Measurements from ENCODE around the gene ING1.
A peak's percentile ranks its signal among the peaks of the same experiment; 100 is the strongest.
"Not testable (repeated sequence)": the region's sequence is repeated elsewhere in the genome, so short reads cannot be mapped to it uniquely, and the experiment has no call there.

ING1 gene

GRCh38 chr13:110713642-110713952, at the start of gene ING1:
Gene ING1 (plus strand): TSS chr13:110713700. CDS start chr13:110714150, 450 bp downstream.
- Histone ChIP-seq H3K27ac (ENCODE audit: low read depth, low read length) (peak within 1 kb of the TSS; percentile 99), H3K4me3 (ENCODE audit: low read depth in 1 of 2, low read length in 2 of 2) (peak within 1 kb of the TSS; percentile 89 to 96), H3K36me3 (ENCODE audit: insufficient read depth, low read length) (no peaks in the 10 kb centered on the region), H3K27me3 (ENCODE audit: control insufficient read depth in 1 of 2, insufficient read depth in 2 of 2, low read length in 2 of 2) (no peaks in the 10 kb centered on the region), H3K4me1 (ENCODE audit: insufficient read depth, low read length) (peaks cover 21% of the 10 kb centered on the region), H3K9me3 (ENCODE audit: low read length) (no peaks in the 10 kb centered on the region), H3K9ac (ENCODE audit: low read length) (peak within 1 kb of the TSS; percentile 97)

GRCh38 chr13:110664041-110664440, 49.5 kb upstream of the ING1 start:
- Histone ChIP-seq H3K27me3 (ENCODE audit: control insufficient read depth in 1 of 2, insufficient read depth in 2 of 2, low read length in 2 of 2) (no peaks in the 10 kb centered on the region), H3K9me3 (ENCODE audit: low read length) (no peaks in the 10 kb centered on the region), H3K4me3 (ENCODE audit: low read depth in 1 of 2, low read length in 2 of 2) (no peak overlapping the region), H3K4me1 (ENCODE audit: insufficient read depth, low read length) (no peaks in the 10 kb centered on the region), H3K27ac (ENCODE audit: low read depth, low read length) (no peak overlapping the region), H3K36me3 (ENCODE audit: insufficient read depth, low read length) (peaks cover 74% of the 10 kb centered on the region), H3K9ac (ENCODE audit: low read length) (no peak overlapping the region)

- no peaks in the 10 kb centered on the region for H3K27me3 ChIP-seq (ENCODE audit: control insufficient read depth in 1 of 2, insufficient read depth in 2 of 2, low read length in 2 of 2)
- no peak overlapping the region for H3K27ac ChIP-seq (ENCODE audit: low read depth, low read length)
- no peak overlapping the region for H3K9ac ChIP-seq (ENCODE audit: low read length)
- no peak overlapping the region for H3K4me3 ChIP-seq (ENCODE audit: low read depth in 1 of 2, low read length in 2 of 2)
- no peaks in the 10 kb centered on the region for H3K9me3 ChIP-seq (ENCODE audit: low read length)
- no peaks in the 10 kb centered on the region for H3K4me1 ChIP-seq (ENCODE audit: insufficient read depth, low read length)
- H3K36me3 ChIP-seq (ENCODE audit: insufficient read depth, low read length), result peaks cover 71% of the 10 kb centered on the region
Observed at GRCh38 chr13:110664673-110665072, 48.8 kb upstream of the ING1 start.

- H3K4me3 ChIP-seq (ENCODE audit: low read depth in 1 of 2, low read length in 2 of 2), result no peak overlapping the region
- H3K9me3 ChIP-seq (ENCODE audit: low read length), result no peaks in the 10 kb centered on the region
- no peaks in the 10 kb centered on the region for H3K27me3 ChIP-seq (ENCODE audit: control insufficient read depth in 1 of 2, insufficient read depth in 2 of 2, low read length in 2 of 2)
- H3K9ac ChIP-seq (ENCODE audit: low read length), result no peak overlapping the region
- H3K27ac ChIP-seq (ENCODE audit: low read depth, low read length), result no peak overlapping the region
- peaks cover 66% of the 10 kb centered on the region for H3K36me3 ChIP-seq (ENCODE audit: insufficient read depth, low read length)
- H3K4me1 ChIP-seq (ENCODE audit: insufficient read depth, low read length), result no peaks in the 10 kb centered on the region
Observed at GRCh38 chr13:110665491-110666254, 47.8 kb upstream of the ING1 start.

GRCh38 chr13:110666255-110666533, 47.3 kb upstream of the ING1 start:
- Histone ChIP-seq H3K27me3 (ENCODE audit: control insufficient read depth in 1 of 2, insufficient read depth in 2 of 2, low read length in 2 of 2) (no peaks in the 10 kb centered on the region), H3K9me3 (ENCODE audit: low read length) (no peaks in the 10 kb centered on the region), H3K4me3 (ENCODE audit: low read depth in 1 of 2, low read length in 2 of 2) (no peak overlapping the region), H3K9ac (ENCODE audit: low read length) (no peak overlapping the region), H3K4me1 (ENCODE audit: insufficient read depth, low read length) (no peaks in the 10 kb centered on the region), H3K36me3 (ENCODE audit: insufficient read depth, low read length) (peaks cover 63% of the 10 kb centered on the region), H3K27ac (ENCODE audit: low read depth, low read length) (no peak overlapping the region)

GRCh38 chr13:110669036-110669435, 44.5 kb upstream of the ING1 start:
- H3K27ac ChIP-seq (ENCODE audit: low read depth, low read length), result no peak overlapping the region
- H3K27me3 ChIP-seq (ENCODE audit: control insufficient read depth in 1 of 2, insufficient read depth in 2 of 2, low read length in 2 of 2), result no peaks in the 10 kb centered on the region
- peaks cover 38% of the 10 kb centered on the region for H3K36me3 ChIP-seq (ENCODE audit: insufficient read depth, low read length)
- no peaks in the 10 kb centered on the region for H3K9me3 ChIP-seq (ENCODE audit: low read length)
- no peak overlapping the region for H3K4me3 ChIP-seq (ENCODE audit: low read depth in 1 of 2, low read length in 2 of 2)
- H3K9ac ChIP-seq (ENCODE audit: low read length), result no peak overlapping the region
- H3K4me1 ChIP-seq (ENCODE audit: insufficient read depth, low read length), result no peaks in the 10 kb centered on the region

- H3K4me1 ChIP-seq (ENCODE audit: insufficient read depth, low read length); H3K9me3 ChIP-seq (ENCODE audit: low read length); H3K4me3 ChIP-seq (ENCODE audit: low read depth in 1 of 2, low read length in 2 of 2); H3K27me3 ChIP-seq (ENCODE audit: control insufficient read depth in 1 of 2, insufficient read depth in 2 of 2, low read length in 2 of 2); H3K27ac ChIP-seq (ENCODE audit: low read depth, low read length); H3K9ac ChIP-seq (ENCODE audit: low read length): not testable (repeated sequence)
- peaks cover 33% of the 10 kb centered on the region for H3K36me3 ChIP-seq (ENCODE audit: insufficient read depth, low read length)
Observed at GRCh38 chr13:110669814-110670213, 43.7 kb upstream of the ING1 start.

- Histone ChIP-seq H3K27me3 (ENCODE audit: control insufficient read depth in 1 of 2, insufficient read depth in 2 of 2, low read length in 2 of 2) (no peaks in the 10 kb centered on the region), H3K4me3 (ENCODE audit: low read depth in 1 of 2, low read length in 2 of 2) (no peak overlapping the region), H3K36me3 (ENCODE audit: insufficient read depth, low read length) (peaks cover 37% of the 10 kb centered on the region), H3K4me1 (ENCODE audit: insufficient read depth, low read length) (no peaks in the 10 kb centered on the region), H3K27ac (ENCODE audit: low read depth, low read length) (no peak overlapping the region), H3K9me3 (ENCODE audit: low read length) (no peaks in the 10 kb centered on the region), H3K9ac (ENCODE audit: low read length) (no peak overlapping the region)
Observed at GRCh38 chr13:110676595-110677587, 36.6 kb upstream of the ING1 start.

GRCh38 chr13:110677731-110678545, 35.6 kb upstream of the ING1 start:
- H3K36me3 ChIP-seq (ENCODE audit: insufficient read depth, low read length), result peaks cover 46% of the 10 kb centered on the region

GRCh38 chr13:110680852-110681251, 32.6 kb upstream of the ING1 start:
- H3K27ac ChIP-seq (ENCODE audit: low read depth, low read length), result no peak overlapping the region
- H3K9ac ChIP-seq (ENCODE audit: low read length), result no peak overlapping the region
- no peaks in the 10 kb centered on the region for H3K27me3 ChIP-seq (ENCODE audit: control insufficient read depth in 1 of 2, insufficient read depth in 2 of 2, low read length in 2 of 2)
- peaks cover 46% of the 10 kb centered on the region for H3K36me3 ChIP-seq (ENCODE audit: insufficient read depth, low read length)
- no peak overlapping the region for H3K4me3 ChIP-seq (ENCODE audit: low read depth in 1 of 2, low read length in 2 of 2)
- no peaks in the 10 kb centered on the region for H3K9me3 ChIP-seq (ENCODE audit: low read length)
- peaks cover 14% of the 10 kb centered on the region for H3K4me1 ChIP-seq (ENCODE audit: insufficient read depth, low read length)

More at GRCh38 chr13:110677731-110678545, 35.6 kb upstream of the ING1 start:
- no peak overlapping the region for H3K27ac ChIP-seq (ENCODE audit: low read depth, low read length)
- no peak overlapping the region for H3K4me3 ChIP-seq (ENCODE audit: low read depth in 1 of 2, low read length in 2 of 2)
- H3K9me3 ChIP-seq (ENCODE audit: low read length), result no peaks in the 10 kb centered on the region
- no peaks in the 10 kb centered on the region for H3K4me1 ChIP-seq (ENCODE audit: insufficient read depth, low read length)
- H3K27me3 ChIP-seq (ENCODE audit: control insufficient read depth in 1 of 2, insufficient read depth in 2 of 2, low read length in 2 of 2), result no peaks in the 10 kb centered on the region
- H3K9ac ChIP-seq (ENCODE audit: low read length), result no peak overlapping the region

- peaks cover 14% of the 10 kb centered on the region for H3K4me1 ChIP-seq (ENCODE audit: insufficient read depth, low read length)
- no peak overlapping the region for H3K27ac ChIP-seq (ENCODE audit: low read depth, low read length)
- no peak overlapping the region for H3K9ac ChIP-seq (ENCODE audit: low read length)
- H3K9me3 ChIP-seq (ENCODE audit: low read length), result no peaks in the 10 kb centered on the region
- H3K4me3 ChIP-seq (ENCODE audit: low read depth in 1 of 2, low read length in 2 of 2), result no peak overlapping the region
- peaks cover 40% of the 10 kb centered on the region for H3K36me3 ChIP-seq (ENCODE audit: insufficient read depth, low read length)
- no peaks in the 10 kb centered on the region for H3K27me3 ChIP-seq (ENCODE audit: control insufficient read depth in 1 of 2, insufficient read depth in 2 of 2, low read length in 2 of 2)
Observed at GRCh38 chr13:110681868-110682550, 31.5 kb upstream of the ING1 start.
